OCI-LY1 (cell line): ENCODE results near the gene STAT5A.

Experiments
- H2AFZ ChIP-seq: fragments of 200-600 bp; sonication (generic), shearing (Covaris generic); 2 replicates; pipeline ENCODE4 v1.6.0; 2014; ENCODE audit warnings: antibody characterized with exemption, mild to moderate bottlenecking, low read length
- H3F3A ChIP-seq: fragments of 200-600 bp; sonication (generic), shearing (Covaris generic); 2 replicates; pipeline ENCODE4 v1.6.0; 2014; ENCODE audit warnings: mild to moderate bottlenecking, antibody characterized with exemption, low read length, moderate library complexity; ENCODE audit not compliant: insufficient read depth
- H3K27ac ChIP-seq: fragments of 200-600 bp; sonication (generic); 2 replicates; pipeline ENCODE4 v1.5.1; 2014; ENCODE audit warnings: low read length, mixed run types, mild to moderate bottlenecking, low read depth; ENCODE audit not compliant: poor library complexity, severe bottlenecking
- H3K27me3 ChIP-seq: fragments of 200-600 bp; sonication (generic); 2 replicates; pipeline ENCODE4 v1.6.0; 2014; ENCODE audit warnings: antibody characterized with exemption, mild to moderate bottlenecking, low read length, moderate library complexity; ENCODE audit not compliant: insufficient read depth
- H3K36me3 ChIP-seq: fragments of 200-600 bp; sonication (generic); 2 replicates; pipeline ENCODE4 v1.6.1; 2014; ENCODE audit warnings: mild to moderate bottlenecking, antibody characterized with exemption, low read length, moderate library complexity, mixed read lengths; ENCODE audit not compliant: insufficient read depth
- H3K4me1 ChIP-seq: fragments of 200-600 bp; sonication (generic); 2 replicates; pipeline ENCODE4 v1.5.1; 2014; ENCODE audit warnings: mild to moderate bottlenecking, low read length, moderate library complexity; ENCODE audit not compliant: insufficient read depth, severe bottlenecking
- H3K4me2 ChIP-seq: fragments of 200-600 bp; sonication (generic), shearing (Covaris generic); 2 replicates; pipeline ENCODE4 v1.6.1; 2014; ENCODE audit warnings: low read length
- H3K4me3 ChIP-seq: fragments of 200-600 bp; sonication (generic); 2 replicates; pipeline ENCODE4 v1.5.1; 2014; ENCODE audit warnings: low read length, low read depth, mild to moderate bottlenecking, mixed read lengths; ENCODE audit not compliant: poor library complexity, severe bottlenecking
- H3K79me2 ChIP-seq: fragments of 200-600 bp; shearing (Covaris generic); 2 replicates; pipeline ENCODE4 v1.6.1; 2016; ENCODE audit warnings: mixed run types, low read length, mixed read lengths; ENCODE audit not compliant: insufficient read depth
- H3K9ac ChIP-seq: fragments of 200-600 bp; sonication (generic), shearing (Covaris generic); 2 replicates; pipeline ENCODE4 v1.6.1; 2014; ENCODE audit warnings: mild to moderate bottlenecking, low read length, mixed read lengths
- H3K9me2 ChIP-seq: fragments of 200-600 bp; sonication (generic), shearing (Covaris generic); 2 replicates; pipeline ENCODE4 v1.6.1; 2014; ENCODE audit warnings: low read depth, mild to moderate bottlenecking, low read length, mixed read lengths
- H3K9me3 ChIP-seq: fragments of 200-600 bp; shearing (Covaris generic); 2 replicates; pipeline ENCODE4 v1.6.1; 2014; ENCODE audit warnings: low read length, mixed read lengths
- H4K20me1 ChIP-seq: fragments of 200-600 bp; sonication (generic), shearing (Covaris generic); 2 replicates; pipeline ENCODE4 v1.6.0; 2016; ENCODE audit warnings: mild to moderate bottlenecking, low read length; ENCODE audit not compliant: insufficient read depth
- EZH2 ChIP-seq: fragments of 200-600 bp; sonication (generic), shearing (Covaris generic); IDR thresholded peaks from 2 replicates; pipeline ENCODE4 v1.8.0; 2017; ENCODE audit warnings: borderline replicate concordance, mixed run types, mild to moderate bottlenecking, antibody characterized with exemption, low read length, moderate library complexity, mixed read lengths
- TF ChIP-seq, protein P1 (sequence below): fragments of 200-600 bp; sonication (generic), shearing (Covaris generic); IDR thresholded peaks from 2 replicates; pipeline ENCODE4 v1.5.1; 2017; ENCODE audit warnings: mild to moderate bottlenecking, antibody characterized with exemption, low read length, moderate library complexity, mixed read lengths

STAT5A gene

DNA sequence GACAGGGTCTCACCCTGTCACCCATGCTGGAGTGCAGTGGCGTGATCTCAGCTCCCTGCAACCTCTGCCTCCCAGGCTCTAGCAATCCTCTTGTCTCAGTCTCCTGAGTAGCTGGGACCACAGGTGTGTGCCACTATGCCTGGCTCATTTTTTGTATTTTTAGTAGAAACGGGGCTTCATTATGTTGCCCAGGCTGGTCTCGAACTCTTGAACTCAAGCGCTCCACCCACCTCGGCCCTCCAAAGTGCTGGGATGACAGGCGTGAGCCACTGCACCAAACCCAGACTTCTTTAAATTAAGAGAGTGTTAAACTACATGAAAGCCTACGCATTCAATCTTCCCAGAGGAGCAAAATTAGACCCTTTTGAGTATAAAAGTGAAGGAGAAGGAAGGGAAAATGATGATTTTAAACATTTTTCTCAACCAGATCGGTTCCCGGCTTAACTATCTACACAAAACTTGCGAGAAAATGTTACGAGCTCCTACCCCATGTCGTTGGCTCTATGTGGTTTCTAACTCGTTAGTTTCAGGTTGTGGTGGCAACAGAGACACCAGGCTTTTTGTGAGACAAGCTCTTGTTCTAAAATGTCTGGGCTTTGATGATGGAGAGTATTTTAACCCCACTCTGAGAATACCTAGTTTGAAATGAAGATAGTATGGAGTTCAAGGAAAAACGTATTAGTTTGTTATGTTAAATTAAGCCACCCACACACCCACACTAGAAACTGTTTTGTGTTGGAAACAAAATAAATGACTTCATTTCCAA, 38.4 kb upstream of the STAT5A start:
- Histone ChIP-seq H3K4me3 (no peak overlapping the region), H3K4me2 (no peak overlapping the region), H2AFZ (no peak overlapping the region), H3K9me3 (no peaks in the 10 kb centered on the region), H3K9ac (no peak overlapping the region), H3K36me3 (no peaks in the 10 kb centered on the region), H4K20me1 (no peaks in the 10 kb centered on the region), H3K9me2 (no peaks in the 10 kb centered on the region), H3K27me3 (no peaks in the 10 kb centered on the region), H3K27ac (no peak overlapping the region), H3K79me2 (no peaks in the 10 kb centered on the region), H3K4me1 (peaks cover 19% of the 10 kb centered on the region), H3F3A (no peaks in the 10 kb centered on the region)
- TF ChIP-seq EZH2 = no peak
- TF ChIP-seq, protein P1, sequence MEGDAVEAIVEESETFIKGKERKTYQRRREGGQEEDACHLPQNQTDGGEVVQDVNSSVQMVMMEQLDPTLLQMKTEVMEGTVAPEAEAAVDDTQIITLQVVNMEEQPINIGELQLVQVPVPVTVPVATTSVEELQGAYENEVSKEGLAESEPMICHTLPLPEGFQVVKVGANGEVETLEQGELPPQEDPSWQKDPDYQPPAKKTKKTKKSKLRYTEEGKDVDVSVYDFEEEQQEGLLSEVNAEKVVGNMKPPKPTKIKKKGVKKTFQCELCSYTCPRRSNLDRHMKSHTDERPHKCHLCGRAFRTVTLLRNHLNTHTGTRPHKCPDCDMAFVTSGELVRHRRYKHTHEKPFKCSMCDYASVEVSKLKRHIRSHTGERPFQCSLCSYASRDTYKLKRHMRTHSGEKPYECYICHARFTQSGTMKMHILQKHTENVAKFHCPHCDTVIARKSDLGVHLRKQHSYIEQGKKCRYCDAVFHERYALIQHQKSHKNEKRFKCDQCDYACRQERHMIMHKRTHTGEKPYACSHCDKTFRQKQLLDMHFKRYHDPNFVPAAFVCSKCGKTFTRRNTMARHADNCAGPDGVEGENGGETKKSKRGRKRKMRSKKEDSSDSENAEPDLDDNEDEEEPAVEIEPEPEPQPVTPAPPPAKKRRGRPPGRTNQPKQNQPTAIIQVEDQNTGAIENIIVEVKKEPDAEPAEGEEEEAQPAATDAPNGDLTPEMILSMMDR = no peak

DNA sequence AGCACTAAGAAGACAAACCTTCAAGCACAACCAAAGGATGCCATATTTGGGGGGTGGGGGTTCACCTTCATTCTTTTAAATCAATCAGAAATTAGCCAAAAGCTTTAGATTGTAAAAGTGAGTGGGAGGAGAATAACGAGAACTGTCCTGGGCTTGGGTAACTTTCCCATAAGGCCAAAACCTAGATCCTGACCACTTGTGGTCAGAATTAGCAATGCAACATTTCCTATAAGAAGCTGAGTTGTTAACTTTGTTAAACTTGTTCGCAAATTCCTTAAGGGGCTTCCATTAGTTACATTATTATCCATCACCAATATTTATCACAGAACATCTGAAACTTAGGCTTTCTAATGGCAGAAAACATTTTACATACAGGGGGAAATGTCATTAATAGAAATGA, 37.2 kb upstream of the STAT5A start:
- Histone ChIP-seq H3F3A (no peaks in the 10 kb centered on the region), H3K27ac (no peak overlapping the region), H3K4me1 (peaks cover 19% of the 10 kb centered on the region), H2AFZ (no peak overlapping the region), H3K27me3 (no peaks in the 10 kb centered on the region), H3K9ac (no peak overlapping the region), H3K9me2 (no peaks in the 10 kb centered on the region), H3K9me3 (no peaks in the 10 kb centered on the region), H3K36me3 (no peaks in the 10 kb centered on the region), H4K20me1 (no peaks in the 10 kb centered on the region), H3K4me2 (no peak overlapping the region), H3K4me3 (no peak overlapping the region), H3K79me2 (no peaks in the 10 kb centered on the region)
- TF ChIP-seq, protein P1 = peak; percentile 45
- no peak for TF ChIP-seq EZH2

DNA sequence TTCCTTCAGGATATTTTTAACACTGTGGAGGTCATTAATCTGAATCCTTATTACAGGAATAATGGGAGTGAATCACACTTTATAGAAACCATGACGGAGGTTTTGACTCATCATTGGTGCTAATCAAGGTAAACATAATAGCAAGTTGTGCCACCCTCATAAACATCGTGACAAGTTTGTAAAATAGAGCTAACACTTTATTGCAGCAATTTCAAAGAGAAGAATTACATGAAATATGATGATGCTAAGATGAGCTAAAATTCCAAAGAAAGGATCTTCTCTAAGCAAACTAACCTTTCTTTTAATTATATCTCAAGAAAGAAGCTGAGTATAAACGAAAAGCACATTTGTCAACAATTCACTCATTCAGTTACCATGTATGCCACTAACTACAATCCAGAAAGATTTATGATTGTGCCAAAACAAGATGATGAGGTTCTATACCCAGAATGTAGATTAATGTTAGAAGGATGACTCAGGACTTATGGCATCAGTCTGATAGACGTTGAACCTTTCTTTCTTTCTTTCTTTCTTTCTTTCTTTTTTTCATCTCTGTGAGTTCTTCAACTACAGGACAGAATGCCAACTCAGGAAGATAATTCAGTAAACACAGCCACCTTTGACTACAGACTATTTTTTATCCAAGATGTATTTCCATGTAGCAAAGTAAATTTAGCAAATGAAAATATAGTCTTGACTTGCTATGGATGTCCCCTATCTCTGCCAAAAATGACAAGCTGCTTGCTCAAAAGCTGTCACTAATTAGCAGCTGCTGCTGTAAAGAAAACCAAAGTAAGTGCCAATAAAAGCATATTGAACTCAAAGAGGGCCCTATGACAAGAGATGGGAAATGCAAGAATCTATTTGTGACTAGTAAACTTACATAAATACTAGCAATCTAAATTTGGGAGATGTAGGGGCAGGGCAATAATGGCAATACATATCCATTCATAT, 35.4 kb upstream of the STAT5A start:
- no peaks in the 10 kb centered on the region for H3K36me3 ChIP-seq
- no peak overlapping the region for H3K4me3 ChIP-seq
- no peak for TF ChIP-seq EZH2
- TF ChIP-seq, protein P1 = no peak
- no peaks in the 10 kb centered on the region for H3K9me2 ChIP-seq
- H2AFZ ChIP-seq = no peak overlapping the region
- no peak overlapping the region for H3K4me2 ChIP-seq
- no peak overlapping the region for H3K27ac ChIP-seq
- H3K79me2 ChIP-seq = no peaks in the 10 kb centered on the region
- no peaks in the 10 kb centered on the region for H3K27me3 ChIP-seq
- no peaks in the 10 kb centered on the region for H4K20me1 ChIP-seq
- no peak overlapping the region for H3K9ac ChIP-seq
- peaks cover 18% of the 10 kb centered on the region for H3K4me1 ChIP-seq
- no peaks in the 10 kb centered on the region for H3F3A ChIP-seq
- no peaks in the 10 kb centered on the region for H3K9me3 ChIP-seq
